HepG2 (cell line): ENCODE data around the gene ADAMTSL4. TPM values are rescaled to one million over a fixed set of nuclear protein-coding genes. Genes with fewer than 3 reads are reported as not detected.

Experiments used
- ARNTL ChIP-seq: sonication (generic); formaldehyde crosslinking; IDR thresholded peaks from 2 replicates; pipeline ENCODE4 v1.4.0; 2020; ENCODE audit warnings: mild to moderate bottlenecking, missing genetic modification reagents
- ATF6 ChIP-seq: sonication (generic); formaldehyde crosslinking; conservative IDR thresholded peaks from 2 replicates; pipeline ENCODE4 v1.4.0; 2020; ENCODE audit warnings: missing genetic modification reagents
- ATM ChIP-seq: fragments of 450-650 bp; IDR thresholded peaks from 2 replicates; pipeline ENCODE4 v1.7.1; 2017; ENCODE audit warnings: mild to moderate bottlenecking, borderline replicate concordance
- ELF4 ChIP-seq: sonication (generic); formaldehyde crosslinking; IDR thresholded peaks from 2 replicates; pipeline ENCODE4 v1.5.0; 2020; ENCODE audit warnings: missing genetic modification reagents, mild to moderate bottlenecking, moderate library complexity, borderline replicate concordance
- HNF4A ChIP-seq: sonication (generic); formaldehyde crosslinking; IDR thresholded peaks from 2 replicates; pipeline ENCODE4 v1.4.0; 2020; ENCODE audit warnings: missing genetic modification reagents
- NFAT5 ChIP-seq: sonication (generic); formaldehyde crosslinking; IDR thresholded peaks from 2 replicates; pipeline ENCODE4 v1.4.0; 2020; ENCODE audit warnings: missing genetic modification reagents
- NFE2L2 ChIP-seq: fragments of 150-350 bp; IDR thresholded peaks from 2 replicates; pipeline ENCODE4 v1.6.1; 2014; ENCODE audit warnings: low read length
- PLRG1 ChIP-seq: fragments of 450-650 bp; conservative IDR thresholded peaks from 2 replicates; pipeline ENCODE4 v1.6.1; 2016
- RFX5 ChIP-seq: IDR thresholded peaks from 2 replicates; pipeline ENCODE4 v1.6.1; 2011; ENCODE audit warnings: low read depth, low read length, improper control_type of control experiment
- SIX4 ChIP-seq: sonication (generic); formaldehyde crosslinking; IDR thresholded peaks from 2 replicates; pipeline ENCODE4 v1.4.0; 2020; ENCODE audit warnings: missing genetic modification reagents
- TCF12 ChIP-seq, 2 experiments: fragments of 450-650 bp in 1 of 2; sonication (generic) in 1 of 2; formaldehyde crosslinking in 1 of 2; IDR thresholded peaks; 2 replicates each; pipeline versions ENCODE4 v1.6.1 to v1.8.0; 2017 to 2022; ENCODE audit warnings: antibody characterized with exemption in 1 of 2, mild to moderate bottlenecking in 1 of 2, missing genetic modification reagents in 1 of 2, moderate library complexity in 1 of 2
- XRCC5 ChIP-seq: fragments of 200-400 bp; formaldehyde crosslinking; optimal IDR thresholded peaks from 2 replicates; pipeline ENCODE3; 2017; ENCODE audit warnings: mild to moderate bottlenecking, low read length
- YY1 ChIP-seq: IDR thresholded peaks from 2 replicates; pipeline ENCODE4 v1.6.1; 2011; ENCODE audit warnings: low read length, low read depth, moderate library complexity, mild to moderate bottlenecking; ENCODE audit not compliant: insufficient read depth, insufficient replicate concordance
- ZBTB26 ChIP-seq: IDR thresholded peaks from 2 replicates; pipeline ENCODE4 v1.6.1; 2016; ENCODE audit warnings: missing compliant biosample characterization, missing genetic modification reagents, borderline replicate concordance
- ZEB1 ChIP-seq: IDR thresholded peaks from 2 replicates; pipeline ENCODE4 v1.6.1; 2012; ENCODE audit warnings: mild to moderate bottlenecking, low read depth, inconsistent platforms; ENCODE audit not compliant: insufficient replicate concordance
- ZFP1 ChIP-seq: IDR thresholded peaks from 2 replicates; pipeline ENCODE4 v1.6.1; 2016
- ZFP36L1 ChIP-seq: sonication (generic); formaldehyde crosslinking; IDR thresholded peaks from 2 replicates; pipeline ENCODE4 v1.8.0; 2022; ENCODE audit warnings: mild to moderate bottlenecking, missing genetic modification reagents, moderate library complexity
- ZNF367 ChIP-seq: sonication (generic); formaldehyde crosslinking; IDR thresholded peaks from 2 replicates; pipeline ENCODE4 v1.4.0; 2020; ENCODE audit warnings: missing genetic modification reagents, borderline replicate concordance
- ZNF501 ChIP-seq: sonication (generic); formaldehyde crosslinking; IDR thresholded peaks from 2 replicates; pipeline ENCODE4 v1.5.1; 2020; ENCODE audit warnings: mild to moderate bottlenecking, moderate library complexity, missing genetic modification reagents
- ZNF556 ChIP-seq: sonication (generic); formaldehyde crosslinking; IDR thresholded peaks from 2 replicates; pipeline ENCODE4 v1.4.0; 2020; ENCODE audit warnings: mild to moderate bottlenecking, missing genetic modification reagents, borderline replicate concordance
- ZNF580 ChIP-seq: IDR thresholded peaks from 2 replicates; pipeline ENCODE4 v1.6.1; 2016; ENCODE audit warnings: low read depth, borderline replicate concordance
- ZNF629 ChIP-seq: sonication (generic); formaldehyde crosslinking; conservative IDR thresholded peaks from 2 replicates; pipeline ENCODE4 v1.5.0; 2020; ENCODE audit warnings: missing genetic modification reagents
- polyA plus RNA-seq, 8 experiments: library from polyadenylated mRNA; depleted of rRNA in 3 of 8; stranded (reverse) in 7 of 8; unstranded in 1 of 8; fragments of >200 nt; fragmentation: Illumina TruSeq in 4 of 8; extraction: Trizol in 4 of 8; gene quantifications; 2 replicates each; pipeline versions ENCODE4 v1.2.1 to v1.2.3, GENCODE V29; 2011 to 2016; ENCODE audit warnings: low read depth in 4 of 8, missing spikeins in 1 of 8, mixed read lengths in 1 of 8; ENCODE audit not compliant: insufficient read depth in 1 of 8
- total RNA-seq, 5 experiments: library from RNA; depleted of rRNA; stranded (reverse); fragments of >200 nt; fragmentation: Illumina TruSeq; extraction: Trizol; gene quantifications; 2 replicates each; pipeline ENCODE4 v1.2.3, GENCODE V29; 2016; ENCODE audit warnings: low read depth in 1 of 5

The ADAMTSL4 gene
- total and polyA plus RNA-seq, 2 of the 13 experiments (the other 11 are each of a cell fraction or from before 2014, with no cell fraction given), result 3.9 to 16.4 TPM

GRCh38 chr1:150561974-150562445 is 12.8 kb downstream of the ADAMTSL4 start (continued):
- TF ChIP-seq ZFP1 (CRISPR knock-in tag), result peak; percentile 68; the same call in 1 of the 2 replicates
- no peak for TF ChIP-seq ZNF556 (CRISPR knock-in tag)
- TF ChIP-seq TCF12 (IDR thresholded peaks at IDR 0.05), result no peak
- no peak for TF ChIP-seq TCF12 (CRISPR knock-in tag; IDR thresholded peaks at IDR 0.05)
- TF ChIP-seq ATM, result no peak
- no peak for TF ChIP-seq PLRG1
- TF ChIP-seq ZNF580 (CRISPR knock-in tag), result peak; percentile 77; the same call in 1 of the 2 replicates
- TF ChIP-seq ATF6, result no peak
- TF ChIP-seq ZEB1, result no peak
- TF ChIP-seq RFX5, result peak; percentile 99
- TF ChIP-seq ZNF367, result no peak
- 0 out of 2 replicates have a peak, but pooled peaks have one; percentile 13 for TF ChIP-seq HNF4A (CRISPR knock-in tag)
- TF ChIP-seq SIX4 (CRISPR knock-in tag), result peak; percentile 53; the same call in 1 of the 2 replicates
- TF ChIP-seq ZFP36L1 (CRISPR knock-in tag), result no peak
- no peak for TF ChIP-seq NFAT5 (CRISPR knock-in tag)
- no peak for TF ChIP-seq XRCC5
- no peak for TF ChIP-seq ZNF629 (CRISPR knock-in tag)
- no peak for TF ChIP-seq ZNF501 (CRISPR knock-in tag)
- TF ChIP-seq ARNTL (CRISPR knock-in tag), result no peak
- TF ChIP-seq YY1, result no peak
- no peak for TF ChIP-seq NFE2L2
- TF ChIP-seq ELF4, result peak; percentile 78; the same call in 1 of the 2 replicates
- TF ChIP-seq ZBTB26 (CRISPR knock-in tag), result peak; percentile 62; the same call in 1 of the 2 replicates
